Activated T-cell treated with anti-CD3 and anti-CD28 coated beads, Interleukin-2, amount 50 U/mL, for 24 hours (primary cell): ENCODE measurements around the gene TULP4.
"Not testable (repeated sequence)": the region's sequence is repeated elsewhere in the genome, so short reads cannot be mapped to it uniquely, and the experiment has no call there.

Experiments
- DNase-seq: peaks from one replicate; pipeline ENCODE4 v3.0.0-alpha.2; 2020
- H3K27ac Mint-ChIP-seq: 2 replicates; pipeline ENCODE4 v1.8.0; 2020; ENCODE audit warnings: mild to moderate bottlenecking, mixed read lengths
- H3K27me3 Mint-ChIP-seq: 2 replicates; pipeline ENCODE4 v1.8.0; 2020; ENCODE audit warnings: mixed read lengths
- H3K36me3 Mint-ChIP-seq: 2 replicates; pipeline ENCODE4 v1.8.0; 2020; ENCODE audit warnings: low read depth, mixed read lengths
- H3K4me1 Mint-ChIP-seq: 2 replicates; pipeline ENCODE4 v1.8.0; 2020; ENCODE audit warnings: low read depth, mixed read lengths
- H3K4me3 Mint-ChIP-seq: 2 replicates; pipeline ENCODE4 v1.8.0; 2020; ENCODE audit warnings: mild to moderate bottlenecking, moderate library complexity, mixed read lengths
- H3K9me3 Mint-ChIP-seq: 2 replicates; pipeline ENCODE4 v1.8.0; 2020; ENCODE audit warnings: mixed read lengths

TULP4 gene

GRCh38 chr6:158514176-158514575 is 201.9 kb downstream of the TULP4 start:
- no peak overlapping the region for H3K27ac Mint-ChIP-seq

DNA sequence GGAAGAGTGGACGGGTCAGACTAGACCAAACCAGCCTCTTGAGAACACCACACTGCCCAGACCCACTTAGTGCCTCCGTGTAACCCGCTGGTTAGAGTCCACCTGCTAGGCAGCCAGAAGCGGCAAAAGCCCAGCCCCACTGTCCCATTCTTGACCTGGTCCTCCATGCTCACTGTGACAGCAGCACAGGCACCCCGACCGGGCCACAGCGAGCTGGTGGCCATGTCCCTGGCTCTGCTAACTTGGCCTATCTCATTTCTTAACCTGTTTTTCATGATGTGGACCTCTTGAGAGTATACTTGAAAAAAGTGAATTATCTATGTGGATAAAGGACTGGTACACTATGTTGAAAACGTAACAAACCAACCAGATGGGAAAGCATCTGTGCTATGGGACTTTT is 202.7 kb downstream of the TULP4 start:
- no peak for DNase-seq
- H3K4me3 Mint-ChIP-seq = no peak overlapping the region
- H3K9me3 Mint-ChIP-seq = no peaks in the 10 kb centered on the region
- no peaks in the 10 kb centered on the region for H3K36me3 Mint-ChIP-seq
- peaks cover 29% of the 10 kb centered on the region for H3K27me3 Mint-ChIP-seq
- H3K27ac Mint-ChIP-seq = no peak overlapping the region
- H3K4me1 Mint-ChIP-seq = peaks cover 35% of the 10 kb centered on the region

More at GRCh38 chr6:158514176-158514575, 201.9 kb downstream of the TULP4 start:
- no peaks in the 10 kb centered on the region for H3K36me3 Mint-ChIP-seq
- no peak for DNase-seq
- peaks cover 22% of the 10 kb centered on the region for H3K27me3 Mint-ChIP-seq
- H3K9me3 Mint-ChIP-seq = no peaks in the 10 kb centered on the region
- H3K4me3 Mint-ChIP-seq = no peak overlapping the region
- peaks cover 35% of the 10 kb centered on the region for H3K4me1 Mint-ChIP-seq

DNA sequence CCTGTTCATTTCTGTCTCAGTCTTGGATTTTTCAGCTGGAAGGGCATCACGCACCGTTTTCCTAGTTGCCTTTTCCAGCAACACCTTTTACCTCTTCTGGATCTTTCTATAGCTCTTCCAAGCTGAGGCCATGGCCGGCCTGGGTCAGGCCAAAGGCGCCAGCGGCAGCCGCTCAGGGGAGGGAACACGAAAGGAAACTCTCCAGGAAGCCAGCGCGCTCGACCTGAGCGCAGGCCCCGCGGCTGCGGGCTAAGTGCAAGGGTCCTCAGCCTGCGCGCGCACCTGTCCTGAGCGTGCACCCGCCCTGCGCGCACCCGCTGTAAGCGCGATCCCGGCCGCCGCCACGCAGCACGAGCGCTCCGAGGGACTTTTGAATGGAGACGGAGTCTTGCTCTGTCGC is 203.8 kb downstream of the TULP4 start:
- no peak overlapping the region for H3K27ac Mint-ChIP-seq
- peaks cover 35% of the 10 kb centered on the region for H3K4me1 Mint-ChIP-seq
- H3K36me3 Mint-ChIP-seq = no peaks in the 10 kb centered on the region
- no peak for DNase-seq
- H3K27me3 Mint-ChIP-seq = peaks cover 29% of the 10 kb centered on the region
- no peak overlapping the region for H3K4me3 Mint-ChIP-seq
- no peaks in the 10 kb centered on the region for H3K9me3 Mint-ChIP-seq

DNA sequence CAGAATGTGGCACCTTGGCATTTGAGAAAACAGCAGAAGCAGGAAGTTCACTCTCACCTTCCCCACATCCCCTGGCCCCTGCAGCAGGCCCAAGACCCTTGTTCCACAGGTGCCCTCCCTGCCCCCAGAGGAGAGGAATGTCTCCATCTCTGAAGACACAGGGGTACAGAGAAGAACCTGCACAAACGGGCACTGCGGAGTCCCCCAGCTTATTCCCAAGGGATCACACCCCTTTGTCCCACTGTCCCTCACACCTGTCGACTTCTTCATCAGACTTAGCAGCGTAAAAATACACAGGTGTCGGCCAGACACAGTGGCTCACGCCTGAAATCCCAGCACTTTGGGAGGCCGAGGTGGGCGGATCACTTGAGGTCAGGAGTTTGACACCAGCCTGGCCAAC is 204.8 kb downstream of the TULP4 start:
- peaks cover 35% of the 10 kb centered on the region for H3K4me1 Mint-ChIP-seq
- no peak overlapping the region for H3K4me3 Mint-ChIP-seq
- no peak for DNase-seq
- no peaks in the 10 kb centered on the region for H3K9me3 Mint-ChIP-seq
- H3K27ac Mint-ChIP-seq = no peak overlapping the region
- H3K36me3 Mint-ChIP-seq = no peaks in the 10 kb centered on the region
- peaks cover 32% of the 10 kb centered on the region for H3K27me3 Mint-ChIP-seq

DNA sequence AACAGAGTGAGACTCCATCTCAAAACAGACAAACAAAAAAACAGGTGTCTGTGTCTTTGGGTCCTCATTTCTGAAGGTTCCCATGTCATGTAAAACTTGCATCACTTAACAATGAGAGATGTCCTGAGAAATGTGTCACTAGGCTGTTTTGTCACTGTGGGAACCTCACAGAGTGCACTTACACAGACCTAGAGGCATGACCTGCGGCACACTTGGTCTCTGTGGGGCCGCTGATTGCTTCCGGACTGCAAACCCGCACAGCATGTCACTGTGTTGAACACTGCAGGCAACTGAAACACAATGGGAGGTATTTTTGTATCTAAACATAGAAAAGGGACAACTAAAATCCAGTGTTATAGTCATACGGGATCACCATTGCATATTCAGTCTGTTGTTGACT is 205.3 kb downstream of the TULP4 start:
- Mint-ChIP-seq H3K4me1 (peaks cover 35% of the 10 kb centered on the region), H3K36me3 (no peaks in the 10 kb centered on the region), H3K4me3 (no peak overlapping the region), H3K27ac (no peak overlapping the region), H3K27me3 (peaks cover 34% of the 10 kb centered on the region), H3K9me3 (no peaks in the 10 kb centered on the region)
- no peak for DNase-seq

- Mint-ChIP-seq H3K9me3 (no peaks in the 10 kb centered on the region), H3K27ac (peak overlapping the region; percentile 80), H3K36me3 (no peaks in the 10 kb centered on the region), H3K4me1 (peaks cover 35% of the 10 kb centered on the region), H3K4me3 (peak overlapping the region; percentile 80), H3K27me3 (peaks cover 38% of the 10 kb centered on the region)
- peak; percentile 66 for DNase-seq
These were observed 206.2 kb downstream of the TULP4 start for GRCh38 chr6:158518191-158519127.

DNA sequence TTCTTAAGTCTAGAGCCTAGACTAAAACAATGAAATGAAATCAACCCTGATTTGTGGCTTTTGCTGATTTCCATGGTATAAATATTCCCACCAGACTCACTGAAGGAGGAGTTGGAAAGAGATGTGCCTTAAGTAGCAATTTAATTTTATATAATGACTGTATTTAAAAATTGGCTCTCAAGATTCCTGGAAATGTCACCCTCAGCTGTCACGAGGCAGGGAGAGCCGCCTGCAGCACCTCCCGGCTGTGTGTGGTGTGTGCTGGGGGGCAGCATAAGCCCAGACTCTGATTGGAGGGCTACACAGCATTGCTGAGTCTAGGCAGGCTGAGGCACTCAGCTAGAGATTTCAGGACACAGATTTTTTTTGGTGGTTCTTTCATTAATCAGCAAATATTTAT is 207.0 kb downstream of the TULP4 start:
- Mint-ChIP-seq H3K27me3 (peaks cover 47% of the 10 kb centered on the region), H3K4me3 (no peak overlapping the region), H3K27ac (no peak overlapping the region)

DNA sequence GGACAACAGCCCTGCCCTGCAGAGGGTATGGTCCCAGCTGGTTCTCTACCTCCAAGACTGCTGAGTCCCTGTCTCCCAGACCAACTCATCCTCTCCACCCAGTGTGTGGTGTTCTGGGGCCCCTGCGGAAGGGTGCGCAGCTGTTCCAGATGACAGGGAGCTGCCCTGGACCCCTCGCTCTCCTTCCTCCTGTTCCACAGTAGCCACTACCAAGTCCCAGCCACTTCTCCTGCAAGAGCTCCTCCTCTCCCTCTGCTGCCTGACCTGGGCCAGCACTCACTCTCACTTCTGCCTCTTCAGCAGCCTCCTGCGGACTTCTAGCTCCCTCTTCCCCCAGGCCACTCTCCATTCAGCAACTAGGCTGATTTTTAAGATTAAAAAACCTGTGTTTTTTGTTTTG is 207.5 kb downstream of the TULP4 start:
- no peak for DNase-seq
- H3K9me3 Mint-ChIP-seq = no peaks in the 10 kb centered on the region
- H3K4me1 Mint-ChIP-seq = peaks cover 25% of the 10 kb centered on the region
- H3K36me3 Mint-ChIP-seq = no peaks in the 10 kb centered on the region
- no peak overlapping the region for H3K4me3 Mint-ChIP-seq
- no peak overlapping the region for H3K27ac Mint-ChIP-seq
- H3K27me3 Mint-ChIP-seq = peaks cover 51% of the 10 kb centered on the region

More for the DNA sequence above, 207.0 kb downstream of the TULP4 start:
- Mint-ChIP-seq H3K9me3 (no peaks in the 10 kb centered on the region), H3K4me1 (peaks cover 29% of the 10 kb centered on the region), H3K36me3 (no peaks in the 10 kb centered on the region)
- no peak for DNase-seq

- not testable (repeated sequence) for DNase-seq, H3K36me3 Mint-ChIP-seq, H3K4me3 Mint-ChIP-seq, H3K27ac Mint-ChIP-seq, H3K9me3 Mint-ChIP-seq
- H3K4me1 Mint-ChIP-seq = peaks cover 18% of the 10 kb centered on the region
- peaks cover 59% of the 10 kb centered on the region for H3K27me3 Mint-ChIP-seq
These were observed 208.7 kb downstream of the TULP4 start for GRCh38 chr6:158520975-158521374.

- Mint-ChIP-seq H3K27me3 (peaks cover 63% of the 10 kb centered on the region), H3K36me3 (no peaks in the 10 kb centered on the region), H3K4me1 (peaks cover 15% of the 10 kb centered on the region), H3K9me3 (no peaks in the 10 kb centered on the region), H3K4me3 (no peak overlapping the region), H3K27ac (no peak overlapping the region)
- DNase-seq = no peak
These were observed 209.5 kb downstream of the TULP4 start for GRCh38 chr6:158521759-158522158.

DNA sequence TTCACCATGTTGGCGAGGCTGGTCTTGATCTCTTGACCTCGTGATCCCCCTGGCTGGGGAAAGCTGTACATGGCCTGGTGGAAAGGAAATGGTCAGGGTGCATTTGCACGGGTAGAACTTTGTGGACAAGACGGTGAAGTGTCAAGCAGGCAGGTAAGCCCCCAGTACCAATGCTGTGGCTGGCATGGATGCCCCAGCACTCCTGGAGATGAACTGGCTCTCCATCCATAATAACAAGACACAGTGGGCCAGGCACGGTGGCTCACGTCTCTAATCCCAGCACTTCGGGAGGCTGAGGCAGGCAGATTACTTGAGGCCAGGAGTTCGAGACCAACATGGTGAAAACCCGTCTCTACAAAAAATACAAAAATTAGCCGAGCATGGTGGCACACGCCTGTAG is 210.4 kb downstream of the TULP4 start:
- Mint-ChIP-seq H3K9me3 (peaks cover 3% of the 10 kb centered on the region), H3K4me3 (no peak overlapping the region), H3K27ac (no peak overlapping the region), H3K36me3 (no peaks in the 10 kb centered on the region), H3K4me1 (peaks cover 13% of the 10 kb centered on the region), H3K27me3 (peaks cover 65% of the 10 kb centered on the region)
- no peak for DNase-seq

DNA sequence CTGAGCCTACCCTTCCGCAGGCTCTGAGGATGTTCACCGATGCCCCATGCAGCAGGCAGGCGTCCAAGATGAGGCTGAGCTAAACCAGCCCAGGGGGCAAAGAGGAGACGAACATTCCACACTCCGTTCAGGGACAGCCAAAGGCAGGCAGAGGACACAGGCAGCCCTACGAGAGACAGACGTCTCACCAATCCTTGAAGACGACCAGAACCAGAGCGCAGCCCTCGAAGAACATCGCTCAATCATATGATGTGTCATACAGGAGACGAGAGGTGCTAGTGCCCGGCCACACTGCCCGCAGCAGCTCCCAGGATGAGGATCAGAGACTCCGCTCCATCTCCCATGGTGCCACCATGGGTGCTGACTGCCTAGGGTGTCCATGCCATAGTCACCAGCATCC is 212.0 kb downstream of the TULP4 start:
- Mint-ChIP-seq H3K9me3 (peaks cover 8% of the 10 kb centered on the region), H3K36me3 (no peaks in the 10 kb centered on the region), H3K4me1 (no peaks in the 10 kb centered on the region), H3K27ac (no peak overlapping the region), H3K4me3 (no peak overlapping the region), H3K27me3 (peaks cover 67% of the 10 kb centered on the region)
- no peak for DNase-seq

GRCh38 chr6:158527858-158528257 is 215.6 kb downstream of the TULP4 start:
- not testable (repeated sequence) for H3K36me3 Mint-ChIP-seq, DNase-seq, H3K4me1 Mint-ChIP-seq, H3K9me3 Mint-ChIP-seq, H3K27ac Mint-ChIP-seq, H3K4me3 Mint-ChIP-seq
- H3K27me3 Mint-ChIP-seq = peaks cover 66% of the 10 kb centered on the region

GRCh38 chr6:158528826-158529225 is 216.6 kb downstream of the TULP4 start:
- peaks cover 10% of the 10 kb centered on the region for H3K9me3 Mint-ChIP-seq
- peaks cover 67% of the 10 kb centered on the region for H3K27me3 Mint-ChIP-seq
- no peaks in the 10 kb centered on the region for H3K36me3 Mint-ChIP-seq
- no peak overlapping the region for H3K27ac Mint-ChIP-seq
- no peak overlapping the region for H3K4me3 Mint-ChIP-seq
- H3K4me1 Mint-ChIP-seq = no peaks in the 10 kb centered on the region
- DNase-seq = no peak

DNA sequence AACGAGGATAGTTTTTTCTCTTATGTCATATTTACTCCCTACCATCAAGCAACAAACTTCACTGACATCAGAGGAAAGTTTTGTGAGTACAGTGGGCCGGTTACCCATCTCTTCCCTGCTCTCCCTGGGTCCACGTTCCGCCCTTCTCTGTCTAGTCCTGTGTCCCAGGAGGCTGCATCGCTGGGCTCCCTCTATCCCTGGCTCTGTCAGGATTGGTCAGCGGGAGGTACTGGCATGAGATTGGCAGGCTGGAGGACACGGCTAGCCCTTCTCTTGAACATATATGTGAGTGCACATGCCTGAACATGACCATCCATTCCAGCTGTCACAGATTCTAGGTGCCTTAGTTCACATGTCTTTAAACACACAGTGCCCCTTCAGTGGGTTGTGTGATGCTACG is 217.4 kb downstream of the TULP4 start:
- Mint-ChIP-seq H3K27ac (no peak overlapping the region), H3K4me3 (no peak overlapping the region), H3K4me1 (no peaks in the 10 kb centered on the region), H3K36me3 (no peaks in the 10 kb centered on the region), H3K9me3 (peaks cover 10% of the 10 kb centered on the region), H3K27me3 (peaks cover 63% of the 10 kb centered on the region)
- no peak for DNase-seq
